Naive thymus-derived CD4-positive, alpha-beta T cell (primary cell): ENCODE measurements around the gene POC1B. TPM values are rescaled to one million over a fixed set of nuclear protein-coding genes. Genes with fewer than 3 reads are reported as not detected.

ENCODE experiments used
- ATAC-seq: fragments of 150-1000 bp; cut with Tn5 transposase; 2 replicates; pipeline ENCODE4 v1.10.0; 2021; ENCODE audit warnings: mild to moderate bottlenecking, moderate library complexity
- CTCF ChIA-PET: fragments of 350-600 bp; sonication (Branson Sonifier 250); formaldehyde crosslinking; loops from one replicate; lab custom pipeline; 2021; ENCODE audit warnings: antibody characterized with exemption; lab: Charles Lee
- POLR2A ChIA-PET: fragments of 350-600 bp; sonication (Branson Sonifier 250); formaldehyde crosslinking; loops from one replicate; lab custom pipeline; 2021; ENCODE audit warnings: antibody characterized with exemption, inconsistent platforms; lab: Charles Lee
- DNase-seq, 9 donors: peaks; one replicate each; pipeline versions ENCODE4 v3.0.0 to v3.0.0-alpha.2; 2020 to 2022; ENCODE audit warnings: mixed read lengths in 1 of 9
- H3K27ac ChIP-seq: one replicate; pipeline ENCODE4 v1.7.0; 2013; ENCODE audit warnings: mild to moderate bottlenecking, low read depth, low read length, moderate library complexity
- H3K27me3 ChIP-seq, 2 donors: one replicate each; pipeline ENCODE4 v1.7.0; 2013; ENCODE audit warnings: low read length in 2 of 2, mild to moderate bottlenecking in 2 of 2, moderate library complexity in 2 of 2; ENCODE audit not compliant: control insufficient read depth in 2 of 2, insufficient read depth in 2 of 2
- H3K36me3 ChIP-seq, 3 experiments: 1 replicate in 2 of 3; 2 replicates in 1 of 3; pipeline ENCODE4 v1.7.0; 2013; ENCODE audit warnings: low read length in 3 of 3, mild to moderate bottlenecking in 3 of 3, moderate library complexity in 1 of 3; ENCODE audit not compliant: insufficient read depth in 3 of 3, control insufficient read depth in 2 of 3
- H3K4me1 ChIP-seq, 2 donors: one replicate each; pipeline ENCODE4 v1.7.0; 2013; ENCODE audit warnings: low read length in 2 of 2, mild to moderate bottlenecking in 2 of 2, moderate library complexity in 1 of 2; ENCODE audit not compliant: control insufficient read depth in 2 of 2, insufficient read depth in 2 of 2
- H3K4me3 ChIP-seq: 2 replicates; pipeline ENCODE4 v1.7.0; 2013; ENCODE audit warnings: mild to moderate bottlenecking, low read length
- H3K9me3 ChIP-seq, 3 experiments: 1 replicate in 2 of 3; 2 replicates in 1 of 3; pipeline ENCODE4 v1.7.0; 2013; ENCODE audit warnings: low read length in 3 of 3; ENCODE audit not compliant: control insufficient read depth in 2 of 3
- H3K27ac Mint-ChIP-seq, 9 donors: one replicate each; pipeline ENCODE4 v1.8.0; 2020 to 2022; ENCODE audit warnings: mixed read lengths in 9 of 9, mild to moderate bottlenecking in 8 of 9, moderate library complexity in 5 of 9, inconsistent platforms in 2 of 9
- H3K27me3 Mint-ChIP-seq, 5 donors: one replicate each; pipeline ENCODE4 v1.8.0; 2021 to 2022; ENCODE audit warnings: mixed read lengths in 5 of 5, mild to moderate bottlenecking in 1 of 5
- H3K36me3 Mint-ChIP-seq, 5 donors: one replicate each; pipeline ENCODE4 v1.8.0; 2020 to 2022; ENCODE audit warnings: mixed read lengths in 5 of 5, mild to moderate bottlenecking in 3 of 5, inconsistent platforms in 1 of 5
- H3K4me1 Mint-ChIP-seq, 7 donors: one replicate each; pipeline ENCODE4 v1.8.0; 2020 to 2022; ENCODE audit warnings: mixed read lengths in 7 of 7, mild to moderate bottlenecking in 3 of 7, inconsistent platforms in 1 of 7
- H3K4me3 Mint-ChIP-seq, 10 donors: one replicate each; pipeline ENCODE4 v1.8.0; 2020 to 2022; ENCODE audit warnings: mild to moderate bottlenecking in 10 of 10, mixed read lengths in 10 of 10, moderate library complexity in 6 of 10, inconsistent platforms in 2 of 10
- H3K9me3 Mint-ChIP-seq, 11 donors: one replicate each; pipeline ENCODE4 v1.8.0; 2020 to 2022; ENCODE audit warnings: mixed read lengths in 11 of 11, mild to moderate bottlenecking in 4 of 11, inconsistent platforms in 1 of 11, moderate library complexity in 1 of 11
- intact Hi-C, 2 donors: fragments of 100-400 bp; cut with micrococcal nuclease; formaldehyde crosslinking; loops; one replicate each; pipeline ENCODE4 v1.15.1; 2023
- polyA plus RNA-seq, 2 donors: library from polyadenylated mRNA; unstranded; fragments of 300-500 nt; fragmentation: Illumina TruSeq; gene quantifications; one replicate each; pipeline ENCODE4 v1.2.3, GENCODE V29; 2021
- total RNA-seq, 6 experiments: library from RNA in 5 of 6; stranded (reverse) in 5 of 6; gene quantifications; 1 replicate in 5 of 6; 2 replicates in 1 of 6; pipeline ENCODE4 v1.2.3 and lab custom pipeline; 2021 to 2026

The POC1B gene
- total and polyA plus RNA-seq, 7 experiments from 2014 or later, result 19.4 to 38.7 (median 23.4) TPM

DNA sequence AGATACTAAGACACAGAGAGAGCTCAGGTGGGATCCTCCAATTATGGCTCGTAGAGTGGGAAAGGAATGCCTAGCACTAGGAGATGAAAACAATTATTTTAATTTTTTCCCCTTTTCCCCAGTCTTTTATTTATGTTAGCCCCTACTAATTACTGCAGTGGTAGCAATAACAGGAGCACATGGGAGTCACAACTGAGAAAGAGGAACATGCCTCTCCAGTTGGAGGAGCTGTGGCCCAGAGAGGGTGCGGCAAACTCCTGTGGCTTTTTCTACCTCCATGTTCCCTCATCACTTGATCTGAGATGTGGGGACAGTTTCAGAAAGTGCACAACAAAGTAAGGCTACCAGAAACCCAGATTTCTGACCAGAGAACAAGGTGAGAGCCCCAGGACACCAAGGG is 25.9 kb upstream of the POC1B start:
- Mint-ChIP-seq H3K9me3 (peaks cover 0 to 5% (median 0%) of the 10 kb centered on the region in 11 donors), H3K4me3 (no peak overlapping the region), H3K27me3 (peaks cover 0 to 14% (median 4%) of the 10 kb centered on the region in 5 donors), H3K27ac (no peak overlapping the region), H3K36me3 (peaks cover 2 to 10% (median 5%) of the 10 kb centered on the region in 5 donors), H3K4me1 (no peaks in the 10 kb centered on the region)
- Histone ChIP-seq H3K27ac (no peak overlapping the region), H3K4me3 (no peak overlapping the region), H3K36me3 (no peaks in the 10 kb centered on the region), H3K4me1 (no peaks in the 10 kb centered on the region), H3K9me3 (no peaks in the 10 kb centered on the region), H3K27me3 (no peaks in the 10 kb centered on the region)
- intact Hi-C loops, result no loop called here
- DNase-seq (no peak), ATAC-seq (no peak)
- ChIA-PET CTCF (interaction anchor here (1.2 kb wide), 1 partner anchor 9 kb away, joined by 4 read pairs; no protein-coding TSS in a partner anchor), POLR2A (interaction anchor here (0.6 kb wide), 1 partner anchor 375 kb away, joined by 3 read pairs; no protein-coding TSS in a partner anchor)

DNA sequence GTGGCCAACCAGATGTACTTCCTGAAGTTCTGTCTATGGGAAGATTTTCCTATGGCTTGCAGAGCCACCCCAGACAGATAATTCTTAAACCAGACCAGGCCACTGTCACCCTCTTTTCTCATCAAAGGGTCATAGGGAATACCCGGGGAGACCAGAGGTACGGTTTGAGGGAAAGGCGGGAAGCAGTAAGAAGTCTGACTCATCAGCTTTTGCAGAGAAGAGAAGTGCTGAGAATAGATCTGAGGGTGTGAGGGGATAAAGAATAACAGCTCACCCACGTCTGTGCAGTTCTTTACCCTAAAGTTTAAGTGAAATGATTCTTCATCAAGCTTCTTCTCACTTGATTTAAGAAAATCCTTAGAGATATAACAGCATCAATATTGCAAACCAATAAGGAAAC is 21.3 kb upstream of the POC1B start:
- Histone ChIP-seq H3K27ac (no peak overlapping the region), H3K27me3 (no peaks in the 10 kb centered on the region), H3K4me3 (no peak overlapping the region), H3K4me1 (no peaks in the 10 kb centered on the region), H3K9me3 (no peaks in the 10 kb centered on the region), H3K36me3 (no peaks in the 10 kb centered on the region)
- DNase-seq, result no peak
- peaks cover 5 to 9% (median 6%) of the 10 kb centered on the region in 7 donors for H3K4me1 Mint-ChIP-seq
- no peak overlapping the region for H3K27ac Mint-ChIP-seq
- peaks cover 0 to 1% (median 0%) of the 10 kb centered on the region in 11 donors for H3K9me3 Mint-ChIP-seq
- peaks cover 0 to 3% (median 0%) of the 10 kb centered on the region in 5 donors for H3K36me3 Mint-ChIP-seq
- intact Hi-C loops, result loop anchor here (10.0 kb wide), 3 partner anchors 318 to 1778 kb away; no protein-coding TSS in a partner anchor
- H3K27me3 Mint-ChIP-seq, result peaks cover 0 to 5% (median 0%) of the 10 kb centered on the region in 5 donors
- H3K4me3 Mint-ChIP-seq, result peak overlapping the region in 1 of 10 donors; percentile 54
- ChIA-PET POLR2A (no interaction called here), CTCF (interaction anchor here (0.8 kb wide), 3 partner anchors 8 to 556 kb away, joined by 3 read pairs; no protein-coding TSS in a partner anchor)
- ATAC-seq, result no peak

DNA sequence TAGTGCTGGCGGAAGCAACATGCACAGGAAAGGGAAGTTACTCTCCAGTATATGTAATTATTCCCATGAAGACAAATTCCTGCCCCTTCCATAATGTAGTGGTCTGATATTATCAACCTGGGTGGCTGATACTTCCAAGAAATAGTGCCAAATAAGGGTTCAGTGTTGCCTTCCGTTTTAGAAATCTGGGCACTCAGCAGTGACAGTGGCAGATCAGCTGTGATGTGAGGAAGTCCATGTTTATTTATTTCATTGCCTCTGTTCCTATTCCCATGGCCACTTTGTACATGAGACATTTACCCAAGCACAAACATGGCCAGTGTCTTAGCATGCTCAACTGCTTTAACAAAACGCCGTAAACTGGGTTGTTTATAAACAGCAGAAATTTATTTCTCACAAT is 20.3 kb upstream of the POC1B start:
- CTCF ChIA-PET, result interaction anchor here (4.4 kb wide), 1 partner anchor 558 kb away, joined by 57 read pairs; no protein-coding TSS in a partner anchor
- no peak overlapping the region for H3K4me3 ChIP-seq
- Mint-ChIP-seq H3K36me3 (no peaks in the 10 kb centered on the region), H3K4me3 (no peak overlapping the region), H3K27ac (no peak overlapping the region), H3K27me3 (peaks cover 0 to 4% (median 0%) of the 10 kb centered on the region in 5 donors), H3K9me3 (peaks cover 0 to 2% (median 0%) of the 10 kb centered on the region in 11 donors), H3K4me1 (peaks cover 5 to 10% (median 6%) of the 10 kb centered on the region in 7 donors)
- H3K36me3 ChIP-seq, result no peaks in the 10 kb centered on the region
- intact Hi-C loops, result loop anchor here (10.0 kb wide), 3 partner anchors 319 to 1779 kb away; no protein-coding TSS in a partner anchor
- H3K27ac ChIP-seq, result no peak overlapping the region
- H3K27me3 ChIP-seq, result no peaks in the 10 kb centered on the region
- POLR2A ChIA-PET, result no interaction called here
- H3K9me3 ChIP-seq, result no peaks in the 10 kb centered on the region
- ATAC-seq (no peak), DNase-seq (no peak)
- H3K4me1 ChIP-seq, result no peaks in the 10 kb centered on the region

DNA sequence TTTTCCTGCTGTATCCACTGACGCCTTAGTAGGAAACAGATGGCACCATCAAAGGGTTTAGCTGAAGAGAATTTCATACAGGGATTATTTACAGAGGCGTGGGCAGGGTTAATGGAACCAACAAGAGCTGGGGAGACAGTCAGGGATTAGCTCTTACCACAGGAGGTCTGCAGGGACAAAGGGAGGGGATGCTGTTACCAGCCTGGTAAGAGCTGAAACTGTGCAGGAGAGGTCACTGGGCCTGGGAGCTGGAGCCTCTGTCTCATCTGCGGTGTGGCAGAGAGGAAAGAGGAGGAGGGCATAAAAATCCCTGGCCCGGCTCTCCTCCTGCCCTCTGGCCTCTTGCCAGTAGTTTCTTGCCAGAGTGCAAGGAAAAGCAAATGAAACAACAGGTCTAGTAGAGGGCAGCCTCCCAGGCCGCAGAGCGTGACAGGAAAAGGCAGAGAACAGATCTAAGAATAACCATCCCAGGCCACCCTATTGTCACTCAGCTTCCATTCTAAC is 18.9 kb upstream of the POC1B start:
- no peaks in the 10 kb centered on the region for H3K4me1 ChIP-seq
- no peaks in the 10 kb centered on the region for H3K27me3 ChIP-seq
- intact Hi-C loops, result loop anchor here (5.0 to 10.0 kb wide), 8 partner anchors 163 to 1780 kb away; partner anchors contain the start of genes ATP2B1 (in 2 of the 2) and CCER1 (in 1 of the 2)
- no peak overlapping the region for H3K4me3 ChIP-seq
- Mint-ChIP-seq H3K36me3 (no peaks in the 10 kb centered on the region), H3K4me3 (no peak overlapping the region), H3K4me1 (peaks cover 5 to 10% (median 6%) of the 10 kb centered on the region in 7 donors), H3K27ac (no peak overlapping the region), H3K27me3 (peaks cover 0 to 4% (median 0%) of the 10 kb centered on the region in 5 donors), H3K9me3 (peaks cover 0 to 4% (median 0%) of the 10 kb centered on the region in 11 donors)
- no peaks in the 10 kb centered on the region for H3K36me3 ChIP-seq
- DNase-seq (no peak), ATAC-seq (no peak)
- CTCF ChIA-PET, result interaction anchor here (0.6 to 4.4 kb wide), 6 partner anchors 24 to 1415 kb away, joined by 3 to 57 read pairs (median 6); no protein-coding TSS in a partner anchor
- H3K27ac ChIP-seq, result no peak overlapping the region
- H3K9me3 ChIP-seq, result no peaks in the 10 kb centered on the region
- POLR2A ChIA-PET, result interaction anchor here (1.0 kb wide), 1 partner anchor 56 kb away, joined by 10 read pairs; no protein-coding TSS in a partner anchor

DNA sequence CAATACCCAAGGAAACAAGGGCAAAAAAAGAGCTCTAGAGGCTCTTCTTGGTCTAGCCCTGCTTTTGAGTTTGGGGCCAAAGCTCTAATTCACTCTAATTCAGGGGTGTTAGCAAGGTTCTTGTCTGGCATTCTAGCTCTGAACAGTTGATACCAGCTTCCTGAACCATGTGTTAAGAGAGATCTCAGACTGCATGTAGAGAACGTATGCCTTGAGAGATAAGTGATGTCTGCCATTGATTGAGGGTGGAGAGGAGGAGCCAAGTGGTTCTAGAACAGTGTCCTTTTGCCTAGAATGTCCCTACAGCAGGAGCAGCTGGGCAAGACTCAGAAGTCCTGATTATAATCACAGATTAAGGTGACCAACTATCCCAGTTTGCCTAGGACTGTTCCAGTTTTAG is 18.2 kb upstream of the POC1B start:
- Histone ChIP-seq H3K4me1 (no peaks in the 10 kb centered on the region), H3K27ac (no peak overlapping the region), H3K9me3 (no peaks in the 10 kb centered on the region), H3K36me3 (no peaks in the 10 kb centered on the region), H3K4me3 (no peak overlapping the region), H3K27me3 (no peaks in the 10 kb centered on the region)
- Mint-ChIP-seq H3K9me3 (peaks cover 0 to 4% (median 0%) of the 10 kb centered on the region in 11 donors), H3K27ac (no peak overlapping the region), H3K4me1 (peaks cover 5 to 10% (median 6%) of the 10 kb centered on the region in 7 donors), H3K4me3 (no peak overlapping the region), H3K27me3 (peaks cover 0 to 4% (median 0%) of the 10 kb centered on the region in 5 donors), H3K36me3 (no peaks in the 10 kb centered on the region)
- ChIA-PET POLR2A (interaction anchor here (1.0 to 1.1 kb wide), 2 partner anchors 55 to 561 kb away, joined by 3 to 10 read pairs; no protein-coding TSS in a partner anchor), CTCF (interaction anchor here (0.6 to 4.4 kb wide), 9 partner anchors 8 to 1416 kb away, joined by 3 to 57 read pairs (median 3); no protein-coding TSS in a partner anchor)
- no peak for DNase-seq
- intact Hi-C loops, result loop anchor here (5.0 to 10.0 kb wide), 8 partner anchors 163 to 1781 kb away; partner anchors contain the start of genes ATP2B1 (in 2 of the 2) and CCER1 (in 1 of the 2)
- no peak for ATAC-seq

DNA sequence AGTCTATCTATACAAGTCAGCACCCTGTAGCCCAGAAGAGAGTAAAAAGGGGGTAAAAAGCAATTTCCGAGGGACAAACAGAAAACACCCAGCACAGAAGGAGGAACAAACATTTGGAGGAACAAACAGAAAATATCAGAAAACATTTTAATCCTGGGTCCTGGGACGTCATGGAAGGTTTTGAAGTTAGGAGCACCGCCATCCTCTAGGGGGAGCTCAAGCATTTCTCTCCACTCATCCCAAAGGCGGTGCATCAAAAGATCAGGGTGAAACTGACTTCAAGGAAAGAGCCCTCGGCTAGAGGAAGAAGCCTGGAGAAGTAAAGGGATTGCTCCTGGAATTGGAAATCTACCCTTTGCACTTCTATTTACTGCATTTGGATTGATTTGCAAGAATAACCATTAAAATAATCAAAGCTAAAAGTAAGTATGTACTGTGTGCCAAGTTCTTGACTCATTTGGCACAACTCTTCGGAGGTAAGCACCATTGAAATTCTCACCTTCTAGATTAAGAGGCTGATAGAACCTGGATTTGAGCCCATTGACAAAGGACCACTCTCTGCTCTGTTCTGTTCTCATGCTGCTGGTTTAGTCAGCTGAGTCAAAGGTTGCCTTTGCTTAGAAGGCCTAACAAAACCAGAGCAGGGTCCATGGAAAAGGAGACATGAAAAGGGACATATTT is 17.2 kb upstream of the POC1B start:
- POLR2A ChIA-PET, result interaction anchor here (0.9 to 1.1 kb wide), 2 partner anchors 186 to 562 kb away, joined by 3 read pairs; no protein-coding TSS in a partner anchor
- H3K9me3 Mint-ChIP-seq, result peaks cover 0 to 4% (median 0%) of the 10 kb centered on the region in 11 donors
- peak overlapping the region in 1 of 9 donors; percentile 3 for H3K27ac Mint-ChIP-seq

More for the DNA sequence above, 17.2 kb upstream of the POC1B start:
- Histone ChIP-seq H3K36me3 (no peaks in the 10 kb centered on the region), H3K27me3 (no peaks in the 10 kb centered on the region), H3K4me1 (no peaks in the 10 kb centered on the region), H3K9me3 (no peaks in the 10 kb centered on the region), H3K4me3 (no peak overlapping the region), H3K27ac (no peak overlapping the region)
- intact Hi-C loops, result loop anchor here (1.0 to 10.0 kb wide), 18 partner anchors 164 to 1782 kb away; partner anchors contain the start of genes ATP2B1 (in 2 of the 2) and CCER1 (in 1 of the 2)
- Mint-ChIP-seq H3K4me1 (peaks cover 5 to 10% (median 6%) of the 10 kb centered on the region in 7 donors), H3K4me3 (peak overlapping the region in 1 of 10 donors; percentile 36), H3K36me3 (no peaks in the 10 kb centered on the region), H3K27me3 (peaks cover 0 to 4% (median 0%) of the 10 kb centered on the region in 5 donors)
- DNase-seq, result peak; percentile 20 to 75 (median 64)
- ATAC-seq, result peak; percentile 91
- CTCF ChIA-PET, result interaction anchor here (1.0 to 4.4 kb wide), 11 partner anchors 9 to 1311 kb away, joined by 3 to 57 read pairs (median 4); no protein-coding TSS in a partner anchor
